Gastrocnemius medialis (tissue), 4 donors: Measurements from ENCODE around the gene AP1B1. TPM values are rescaled to one million over a fixed set of nuclear protein-coding genes. Genes with fewer than 3 reads are reported as not detected.

ENCODE experiments used
- ATAC-seq, 2 donors: fragments of 150-250 bp; one replicate each; pipeline ENCODE4 v1.9.1; 2016
- DNase-seq, 2 donors: peaks; one replicate each; pipeline ENCODE4 v3.0.0-alpha.2; 2019
- H3K27ac ChIP-seq, 4 donors: fragments of 200-600 bp; sonication (generic); 1 replicate in 1 of 4; 2 replicates in 3 of 4; pipeline ENCODE4 v1.5.1; 2016 to 2018; ENCODE audit warnings: mild to moderate bottlenecking in 2 of 4, moderate library complexity in 1 of 4
- H3K27me3 ChIP-seq, 3 donors: fragments of 200-600 bp; sonication (generic) in 2 of 3; 1 replicate in 1 of 3; 2 replicates in 2 of 3; pipeline versions ENCODE4 v1.5.1 to v1.6.0; 2016 to 2019; ENCODE audit warnings: mild to moderate bottlenecking in 1 of 3, moderate library complexity in 1 of 3
- H3K36me3 ChIP-seq, 2 donors: fragments of 200-600 bp; sonication (generic) in 1 of 2; one replicate each; pipeline ENCODE4 v1.5.1; 2017 to 2018
- H3K4me1 ChIP-seq, 2 donors: fragments of 200-600 bp; sonication (generic) in 1 of 2; one replicate each; pipeline ENCODE4 v1.5.1; 2016 to 2017; ENCODE audit warnings: mild to moderate bottlenecking in 2 of 2
- H3K4me3 ChIP-seq, 4 donors: fragments of 200-600 bp; sonication (generic) in 3 of 4; 1 replicate in 1 of 4; 2 replicates in 3 of 4; pipeline ENCODE4 v1.5.1; 2016 to 2019; ENCODE audit warnings: mild to moderate bottlenecking in 2 of 4
- H3K9me3 ChIP-seq, 3 donors: fragments of 200-600 bp; sonication (generic) in 2 of 3; 1 replicate in 1 of 3; 2 replicates in 2 of 3; pipeline ENCODE4 v1.5.1; 2016 to 2019
- POLR2A ChIP-seq, 2 donors: fragments of 450-650 bp; IDR thresholded peaks; one replicate each; pipeline ENCODE4 v1.6.1; 2017; ENCODE audit warnings: antibody characterized with exemption in 2 of 2, mild to moderate bottlenecking in 2 of 2, moderate library complexity in 2 of 2
- in situ Hi-C, 4 donors: fragments of 200-750 bp; cut with MboI; loops; one replicate each; pipeline versions ENCODE4 v1.15.0 to v1.8.0; 2017; ENCODE audit warnings: low sequenced_read_pairs in 4 of 4
- intact Hi-C: fragments of 100-400 bp; cut with DNase I; formaldehyde crosslinking; loops from one replicate; pipeline ENCODE4 v1.15.1; 2023; ENCODE audit warnings: low total_unique reads
- total RNA-seq, 4 donors: library from RNA; depleted of rRNA; stranded (reverse); fragments of >200 nt; gene quantifications; one replicate each; pipeline versions ENCODE4 v1.1.0 to v1.2.3, GENCODE V29; 2016
- TF ChIP-seq, protein P1 (sequence below), 5 experiments: fragments of 450-650 bp in 3 of 5; fragments of 200-600 bp in 2 of 5; sonication (generic) in 2 of 5; IDR thresholded peaks in 4 of 5; conservative IDR thresholded peaks in 1 of 5; 1 replicate in 4 of 5; 2 replicates in 1 of 5; pipeline ENCODE4 v1.5.1; 2016 to 2019; ENCODE audit warnings: antibody characterized with exemption in 5 of 5, mild to moderate bottlenecking in 3 of 5, moderate library complexity in 3 of 5

The AP1B1 gene
- total RNA-seq, 4 donors from 2014 or later, result 26.5 to 44.6 (median 37.3) TPM

DNA sequence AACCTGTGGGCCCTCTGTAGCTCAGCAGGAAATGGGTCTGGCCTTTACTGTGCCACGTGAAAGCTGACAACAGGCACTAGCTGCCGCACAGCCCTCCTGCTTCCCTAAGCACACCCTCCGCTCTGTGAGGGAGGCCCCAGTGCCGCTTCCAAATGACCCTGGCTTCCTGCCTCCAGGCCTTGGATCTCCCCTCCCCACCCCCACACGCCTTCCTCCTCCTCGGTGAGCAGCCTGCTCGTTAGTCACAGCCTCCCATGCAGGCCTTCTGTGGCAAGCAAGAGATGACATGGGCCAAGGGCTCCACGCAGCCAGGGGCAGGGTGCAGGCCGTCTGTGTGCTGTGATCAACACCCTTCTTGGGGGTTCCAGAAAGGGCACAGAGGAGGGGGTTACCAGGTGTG is 57.6 kb downstream of the AP1B1 start:
- peak; percentile 46 to 57 for DNase-seq
- peak in 1 of 2 donors; percentile 27 for ATAC-seq
- Histone ChIP-seq H3K9me3 (no peaks in the 10 kb centered on the region), H3K27me3 (no peaks in the 10 kb centered on the region), H3K4me1 (peaks cover 41 to 44% of the 10 kb centered on the region in 2 donors), H3K27ac (peak overlapping the region; percentile 74 to 84 (median 81)), H3K36me3 (peaks cover 0 to 29% of the 10 kb centered on the region in 2 donors), H3K4me3 (no peak overlapping the region)
- in situ Hi-C loops (no loop called here), intact Hi-C loops (no loop called here)
- TF ChIP-seq, protein P1, sequence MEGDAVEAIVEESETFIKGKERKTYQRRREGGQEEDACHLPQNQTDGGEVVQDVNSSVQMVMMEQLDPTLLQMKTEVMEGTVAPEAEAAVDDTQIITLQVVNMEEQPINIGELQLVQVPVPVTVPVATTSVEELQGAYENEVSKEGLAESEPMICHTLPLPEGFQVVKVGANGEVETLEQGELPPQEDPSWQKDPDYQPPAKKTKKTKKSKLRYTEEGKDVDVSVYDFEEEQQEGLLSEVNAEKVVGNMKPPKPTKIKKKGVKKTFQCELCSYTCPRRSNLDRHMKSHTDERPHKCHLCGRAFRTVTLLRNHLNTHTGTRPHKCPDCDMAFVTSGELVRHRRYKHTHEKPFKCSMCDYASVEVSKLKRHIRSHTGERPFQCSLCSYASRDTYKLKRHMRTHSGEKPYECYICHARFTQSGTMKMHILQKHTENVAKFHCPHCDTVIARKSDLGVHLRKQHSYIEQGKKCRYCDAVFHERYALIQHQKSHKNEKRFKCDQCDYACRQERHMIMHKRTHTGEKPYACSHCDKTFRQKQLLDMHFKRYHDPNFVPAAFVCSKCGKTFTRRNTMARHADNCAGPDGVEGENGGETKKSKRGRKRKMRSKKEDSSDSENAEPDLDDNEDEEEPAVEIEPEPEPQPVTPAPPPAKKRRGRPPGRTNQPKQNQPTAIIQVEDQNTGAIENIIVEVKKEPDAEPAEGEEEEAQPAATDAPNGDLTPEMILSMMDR (IDR thresholded peaks at IDR 0.05 in 4 of 5, conservative IDR thresholded peaks at IDR 0.05 in 1 of 5), result no peak
- no peak for TF ChIP-seq POLR2A (IDR thresholded peaks at IDR 0.05)

GRCh38 chr22:29330291-29330690 is 58.1 kb downstream of the AP1B1 start:
- intact Hi-C loops (no loop called here), in situ Hi-C loops (no loop called here)
- Histone ChIP-seq H3K27me3 (no peaks in the 10 kb centered on the region), H3K9me3 (no peaks in the 10 kb centered on the region), H3K4me1 (peaks cover 41% of the 10 kb centered on the region in 2 donors), H3K27ac (peak overlapping the region; percentile 74 to 84 (median 81)), H3K4me3 (no peak overlapping the region), H3K36me3 (peaks cover 0 to 24% of the 10 kb centered on the region in 2 donors)
- TF ChIP-seq POLR2A (IDR thresholded peaks at IDR 0.05), result no peak
- TF ChIP-seq, protein P1 (IDR thresholded peaks at IDR 0.05 in 4 of 5, conservative IDR thresholded peaks at IDR 0.05 in 1 of 5), result no peak
- DNase-seq (peak in 1 of 2 donors; percentile 10), ATAC-seq (no peak)

DNA sequence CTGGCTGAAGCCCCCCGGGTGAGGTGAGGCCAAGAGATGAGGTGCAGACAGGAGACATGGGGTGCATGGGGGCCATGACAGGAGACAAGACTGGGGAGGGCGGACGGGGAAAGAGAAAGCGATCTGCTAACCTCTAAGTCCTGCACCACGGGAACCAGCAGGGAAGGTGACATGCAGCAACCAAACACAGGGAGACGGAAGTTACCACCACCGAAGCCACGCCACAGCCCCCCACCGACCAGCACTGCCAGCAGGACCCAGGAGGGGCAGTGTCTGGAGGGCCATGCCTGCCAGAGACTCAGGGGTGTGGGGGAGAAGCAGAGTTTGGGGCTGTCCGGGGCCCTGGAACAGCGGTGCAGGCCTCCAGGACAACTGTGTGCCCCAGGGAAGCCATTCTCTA is 58.8 kb downstream of the AP1B1 start:
- in situ Hi-C loops (no loop called here), intact Hi-C loops (loop anchor here (1.0 to 2.0 kb wide), 2 partner anchors 15 to 23 kb away; partner anchors contain the start of gene GAS2L1)
- peak overlapping the region; percentile 74 to 84 (median 81) for H3K27ac ChIP-seq
- no peaks in the 10 kb centered on the region for H3K9me3 ChIP-seq
- H3K27me3 ChIP-seq, result no peaks in the 10 kb centered on the region
- ATAC-seq (peak; percentile 5 to 18), DNase-seq (peak in 1 of 2 donors; percentile 29)
- H3K4me1 ChIP-seq, result peaks cover 38 to 41% of the 10 kb centered on the region in 2 donors
- peaks cover 0 to 23% of the 10 kb centered on the region in 2 donors for H3K36me3 ChIP-seq
- H3K4me3 ChIP-seq, result no peak overlapping the region
- TF ChIP-seq, protein P1 (IDR thresholded peaks at IDR 0.05 in 4 of 5, conservative IDR thresholded peaks at IDR 0.05 in 1 of 5), result peak in 1 of 5 experiments; percentile 11
- TF ChIP-seq POLR2A (IDR thresholded peaks at IDR 0.05), result no peak

DNA sequence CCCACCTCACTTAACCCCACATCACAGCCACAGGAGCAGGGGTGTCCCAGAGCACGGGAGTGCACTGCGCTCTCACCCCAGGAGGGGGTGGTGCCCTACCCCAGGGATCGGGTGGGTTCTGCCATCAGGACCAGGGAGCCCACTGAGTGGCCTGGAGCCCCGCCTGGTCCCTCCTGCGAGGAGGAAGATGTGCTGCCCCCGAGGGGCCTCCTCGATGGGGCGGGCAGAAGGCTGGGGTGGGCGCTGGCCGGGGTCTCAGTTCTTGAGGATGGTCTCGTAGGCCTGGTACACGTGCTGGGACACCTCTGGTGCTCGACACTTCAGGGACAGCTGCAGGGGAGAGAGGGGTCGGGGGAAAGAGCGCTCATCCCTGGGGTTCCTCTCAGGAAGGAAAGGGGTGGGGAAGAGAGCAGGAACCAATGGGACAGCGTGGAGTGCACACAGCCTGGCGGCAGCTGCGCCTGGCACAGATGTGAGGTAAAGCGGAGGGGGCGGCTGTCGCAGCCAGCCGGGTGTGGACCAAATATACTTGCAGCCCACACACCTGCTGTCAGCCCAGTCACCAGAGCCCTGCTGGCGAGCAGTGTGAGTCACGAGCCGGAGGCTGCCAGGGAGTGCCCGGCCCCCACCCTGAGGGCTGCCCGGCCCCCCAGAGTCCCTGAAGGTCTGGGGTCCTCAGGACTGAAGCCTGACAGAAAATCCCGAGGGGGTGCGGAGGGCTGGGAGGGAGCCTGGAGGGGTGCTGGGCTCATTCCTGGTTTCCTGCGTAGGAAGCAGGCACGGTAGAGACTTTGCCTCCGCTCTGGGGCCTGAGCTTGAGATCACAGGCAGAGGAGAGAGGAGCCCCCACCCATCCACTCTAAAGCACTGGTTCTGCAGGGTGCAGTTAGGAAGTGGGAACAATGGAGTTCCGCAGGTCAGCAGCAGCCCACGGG is 59.5 kb downstream of the AP1B1 start:
- DNase-seq (peak; percentile 76 to 90), ATAC-seq (peak; percentile 79 to 85)
- Histone ChIP-seq H3K9me3 (no peaks in the 10 kb centered on the region), H3K4me1 (peaks cover 38 to 41% of the 10 kb centered on the region in 2 donors), H3K36me3 (peaks cover 0 to 16% of the 10 kb centered on the region in 2 donors), H3K27ac (peak overlapping the region; percentile 74 to 84 (median 81)), H3K4me3 (no peak overlapping the region), H3K27me3 (no peaks in the 10 kb centered on the region)
- TF ChIP-seq POLR2A (IDR thresholded peaks at IDR 0.05), result peak in 1 of 2 donors; percentile 30
- TF ChIP-seq, protein P1 (IDR thresholded peaks at IDR 0.05 in 4 of 5, conservative IDR thresholded peaks at IDR 0.05 in 1 of 5), result peak in 1 of 5 experiments; percentile 25
- intact Hi-C loops, result loop anchor here (1.0 to 2.0 kb wide), 2 partner anchors 16 to 23 kb away; partner anchors contain the start of gene GAS2L1
- in situ Hi-C loops, result no loop called here
